GM19351 (cell line): ENCODE data around the gene HRG.
A peak's percentile ranks its signal among the peaks of the same experiment; 100 is the strongest.
"Not testable (repeated sequence)": the region's sequence is repeated elsewhere in the genome, so short reads cannot be mapped to it uniquely, and the experiment has no call there.

Experiments
- ATAC-seq: cut with Tn5 transposase; IDR thresholded peaks from one replicate; pipeline ENCODE4 v1.9.1; 2021; ENCODE audit warnings: mild to moderate bottlenecking, moderate library complexity; ENCODE audit not compliant: unreplicated experiment

HRG gene

GRCh38 chr3:186665625-186666188 is at the start of gene HRG:
Gene HRG (plus strand): TSS chr3:186666014. CDS start chr3:186666032, 18 bp downstream.
- no peak for ATAC-seq

- no peak for ATAC-seq
Measured at GRCh38 chr3:186616299-186616617, 49.6 kb upstream of the HRG start.

- ATAC-seq, result peak; percentile 92
Measured at GRCh38 chr3:186617036-186617946, 48.5 kb upstream of the HRG start.

DNA sequence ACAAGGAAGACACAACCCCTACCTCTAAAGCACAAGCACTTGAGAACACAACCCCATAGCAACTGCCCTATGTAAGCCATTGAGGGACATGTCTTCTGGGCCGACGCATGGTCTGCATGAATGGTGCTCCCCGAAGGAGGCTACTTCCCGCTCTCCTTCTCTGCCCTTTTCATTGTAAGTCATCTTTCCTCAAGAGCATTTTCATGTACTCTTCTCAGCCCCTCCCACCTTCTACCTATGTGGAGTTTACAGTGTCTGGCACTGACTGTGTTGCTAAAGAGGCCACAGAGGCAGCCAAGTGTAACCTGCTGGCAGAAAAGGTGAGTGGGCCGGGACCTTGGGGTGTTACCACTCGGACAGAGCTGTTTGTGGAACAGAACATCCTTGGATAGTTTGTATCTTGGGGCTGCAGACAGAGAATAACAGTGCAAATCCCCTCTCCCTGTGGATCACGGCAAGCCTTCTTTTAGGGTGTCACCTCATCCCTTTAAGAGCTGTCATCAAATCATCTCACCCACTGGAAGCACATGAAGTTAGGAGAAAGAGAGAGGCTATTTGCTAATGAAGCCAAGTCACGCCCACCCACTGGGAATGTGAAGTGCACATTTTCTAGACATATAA is 47.4 kb upstream of the HRG start:
- no peak for ATAC-seq

DNA sequence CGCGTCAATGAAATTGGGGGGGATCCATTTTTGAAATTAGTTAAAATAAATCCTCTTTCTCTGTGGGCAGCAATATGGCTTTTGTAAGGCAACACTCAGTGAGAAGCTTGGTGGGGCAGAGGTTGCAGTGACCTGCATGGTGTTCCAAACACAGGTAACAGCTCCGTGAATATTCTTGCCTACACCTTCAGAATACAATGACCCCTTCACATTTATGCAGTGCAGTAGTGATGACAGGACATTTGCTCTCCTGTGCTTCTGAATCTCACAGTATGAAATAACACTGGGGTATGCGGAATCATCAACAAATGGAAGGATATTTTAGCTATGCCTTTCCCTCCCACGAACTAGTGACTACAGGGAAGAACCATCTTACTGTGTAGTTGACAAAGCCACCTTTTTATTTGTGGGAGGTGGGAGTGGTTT is 46.0 kb upstream of the HRG start:
- no peak for ATAC-seq

GRCh38 chr3:186620213-186621092 is 45.4 kb upstream of the HRG start:
- ATAC-seq, result no peak

DNA sequence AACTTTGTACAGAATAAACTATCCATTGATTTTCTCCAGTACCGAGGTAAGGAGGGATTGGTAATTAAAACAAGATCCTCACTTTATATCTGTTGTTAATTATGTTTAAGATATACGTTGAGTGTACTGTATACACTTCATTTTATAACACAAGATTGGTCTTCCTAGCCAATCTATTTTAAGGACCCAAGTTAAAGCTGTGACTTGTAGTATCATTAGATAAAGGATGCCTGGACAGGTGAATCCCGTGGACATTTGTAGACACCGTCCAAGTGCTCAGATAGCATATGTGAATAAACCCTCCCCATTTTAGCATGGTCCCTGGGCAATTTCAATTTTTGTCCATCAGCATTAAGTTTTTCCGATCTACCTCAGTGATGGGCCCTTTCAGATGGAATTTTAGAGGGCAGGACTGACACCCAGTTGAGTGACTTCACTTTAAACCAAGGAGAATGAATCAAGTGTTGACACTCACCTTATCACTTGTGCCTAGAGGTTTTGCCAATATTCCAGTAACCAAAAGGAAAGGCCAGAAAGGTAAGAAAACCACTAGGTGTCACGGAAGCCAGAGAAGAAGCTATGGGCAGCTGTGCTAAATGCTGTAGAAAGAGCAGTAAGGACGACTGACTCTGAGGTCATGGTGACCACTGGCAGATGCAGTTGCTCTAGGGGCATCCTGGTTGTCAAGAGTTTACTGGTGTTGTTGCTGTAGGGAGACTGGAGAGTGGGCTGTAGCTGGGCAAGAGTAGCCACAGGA is 43.7 kb upstream of the HRG start:
- no peak for ATAC-seq

GRCh38 chr3:186622651-186623310 is 43.0 kb upstream of the HRG start:
- ATAC-seq, result no peak

DNA sequence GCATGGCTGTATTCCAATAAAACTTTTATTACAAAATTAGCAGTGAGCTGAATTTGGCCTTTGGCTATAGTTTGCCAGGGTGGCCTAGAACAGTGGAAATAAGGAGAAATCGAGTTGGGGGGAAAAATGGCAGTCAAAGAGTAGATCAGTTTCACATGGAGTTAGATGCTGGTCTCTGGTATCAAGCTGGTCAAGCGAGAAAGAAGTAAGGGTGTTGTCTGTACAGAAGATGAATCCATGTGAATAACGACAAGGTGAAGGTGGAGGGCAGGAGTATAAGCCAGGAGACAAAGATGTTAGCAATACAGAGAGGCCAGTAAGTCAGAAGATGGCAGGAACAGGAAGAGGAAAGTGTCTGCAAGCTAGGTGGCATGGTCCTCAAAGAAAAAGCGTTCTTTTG is 41.2 kb upstream of the HRG start:
- no peak for ATAC-seq

GRCh38 chr3:186625600-186626042 is 40.2 kb upstream of the HRG start:
- no peak for ATAC-seq

DNA sequence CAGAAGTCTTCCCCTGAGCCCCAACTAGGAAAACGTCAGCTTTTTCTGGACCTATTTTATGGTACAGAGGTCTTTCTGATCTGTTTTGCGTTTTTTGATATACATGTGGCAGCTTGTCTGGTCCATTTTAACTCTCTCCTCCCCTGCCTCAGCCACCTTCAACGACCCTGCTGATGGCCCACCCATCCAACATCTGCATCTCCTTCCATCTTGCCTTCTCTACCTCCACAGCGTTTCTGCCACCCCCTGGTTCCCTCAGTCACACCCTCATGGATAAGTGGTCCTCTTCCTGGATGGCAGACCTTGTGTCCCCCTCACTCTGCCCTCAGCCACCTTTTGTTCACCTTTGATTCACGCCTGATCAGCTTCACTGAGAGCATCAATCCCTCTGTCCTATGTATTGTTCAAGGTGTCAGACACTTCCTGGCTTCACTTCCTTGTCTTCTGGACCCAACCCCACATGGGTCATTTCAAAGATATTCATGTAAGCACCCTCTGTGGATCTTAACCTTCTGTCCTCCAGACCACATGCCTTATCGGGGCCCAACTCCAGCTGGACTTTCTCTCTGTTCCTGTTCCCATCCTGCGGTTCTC is 39.5 kb upstream of the HRG start:
- no peak for ATAC-seq

- ATAC-seq, result no peak
Measured at GRCh38 chr3:186627852-186628414, 37.9 kb upstream of the HRG start.

- no peak for ATAC-seq
Measured at GRCh38 chr3:186628756-186629155, 37.1 kb upstream of the HRG start.

DNA sequence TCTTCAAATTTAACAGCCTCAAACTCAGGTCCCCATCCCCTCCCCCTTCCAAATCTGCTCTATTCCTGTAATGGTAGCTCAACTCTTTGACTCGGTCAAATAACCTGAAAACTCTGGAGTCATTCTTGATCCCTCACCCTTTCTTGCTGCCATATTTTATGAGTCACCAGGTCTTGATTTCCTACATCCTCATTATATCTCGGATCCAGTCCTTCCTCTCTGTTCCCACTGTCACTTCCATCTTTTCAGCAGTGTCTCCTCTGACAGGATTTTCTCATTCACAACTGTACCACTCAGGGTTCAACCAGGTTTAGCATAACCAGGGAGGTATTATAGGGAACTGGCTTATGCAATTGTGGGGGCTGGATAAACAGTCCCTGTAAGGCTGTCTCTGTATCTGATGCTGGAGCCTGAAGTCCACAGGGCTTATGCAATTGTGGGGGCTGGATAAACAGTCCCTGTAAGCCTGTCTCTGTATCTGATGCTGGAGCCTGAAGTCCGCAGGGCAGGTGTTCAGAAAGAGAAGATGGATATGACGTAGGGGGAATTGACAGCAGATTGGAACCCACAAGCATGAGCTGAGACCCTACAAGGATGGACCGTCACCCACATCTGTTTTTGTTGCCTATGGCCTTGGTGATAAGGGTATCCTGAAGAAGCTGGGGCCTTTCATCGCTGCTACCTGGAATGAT is 34.7 kb upstream of the HRG start:
- no peak for ATAC-seq

DNA sequence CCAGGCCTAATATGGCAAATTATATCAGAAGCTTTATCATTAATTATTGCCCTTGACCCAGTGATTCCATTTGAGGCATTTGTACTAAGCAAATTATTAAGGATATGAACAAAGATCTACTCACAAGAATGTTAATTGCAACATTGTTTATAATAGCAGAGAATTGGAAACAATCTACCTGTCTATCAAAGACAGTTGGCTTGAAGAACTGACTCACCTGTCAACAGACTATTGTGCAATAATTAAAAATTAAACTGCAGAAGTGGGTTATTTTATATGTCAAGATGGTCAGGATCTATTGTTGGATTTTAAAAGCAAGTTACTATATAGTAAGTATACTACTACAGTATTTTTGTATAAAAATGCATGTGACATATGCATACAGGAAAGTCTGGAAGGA is 32.3 kb upstream of the HRG start:
- ATAC-seq, result no peak

GRCh38 chr3:186634207-186634606 is 31.6 kb upstream of the HRG start:
- ATAC-seq, result not testable (repeated sequence)

- no peak for ATAC-seq
Measured at GRCh38 chr3:186635532-186635931, 30.3 kb upstream of the HRG start.

DNA sequence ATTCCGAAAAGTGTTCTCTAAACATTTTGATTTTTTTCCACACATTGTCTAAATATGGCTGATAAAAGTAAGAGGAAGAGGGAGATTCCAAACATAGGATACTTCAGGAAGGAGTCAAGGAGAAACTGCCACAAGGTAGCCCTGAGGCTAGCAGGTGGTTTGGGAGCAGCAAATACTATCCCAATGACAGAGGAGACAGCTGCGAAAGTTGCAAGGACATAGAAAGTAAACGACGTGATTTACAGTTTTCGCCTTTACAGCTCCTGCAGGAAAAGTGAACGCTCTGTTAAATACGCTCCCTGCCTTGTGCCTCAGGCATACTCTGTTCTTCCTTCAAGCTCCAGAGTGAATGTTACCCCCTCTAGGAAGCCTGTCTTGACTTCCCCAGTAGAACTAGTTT is 29.3 kb upstream of the HRG start:
- no peak for ATAC-seq

GRCh38 chr3:186637686-186638085 is 28.1 kb upstream of the HRG start:
- no peak for ATAC-seq
